ENCODE measurements around the gene BNC1.
A peak's percentile ranks its signal among the peaks of the same experiment; 100 is the strongest.
"Not testable (repeated sequence)": the region's sequence is repeated elsewhere in the genome, so short reads cannot be mapped to it uniquely, and the experiment has no call there.

BNC1 gene

GRCh38 chr15:83248151-83249029 is 36.1 kb downstream of the BNC1 start:
- peak; percentile 68 for DNase-seq

GRCh38 chr15:83243634-83244033 is 40.8 kb downstream of the BNC1 start:
- no peak for DNase-seq

- DNase-seq, result no peak
These were observed 54.2 kb downstream of the BNC1 start for GRCh38 chr15:83230242-83230641.

- DNase-seq, result no peak
These were observed 59.0 kb downstream of the BNC1 start for GRCh38 chr15:83225449-83225848.

- not testable (repeated sequence) for DNase-seq
These were observed 62.7 kb downstream of the BNC1 start for GRCh38 chr15:83221781-83222180.

GRCh38 chr15:83219026-83219425 is 65.4 kb downstream of the BNC1 start:
- DNase-seq, result peak; percentile 49

- no peak for DNase-seq
These were observed 69.2 kb downstream of the BNC1 start for GRCh38 chr15:83215306-83215705.

- no peak for DNase-seq
These were observed 73.8 kb downstream of the BNC1 start for GRCh38 chr15:83210619-83211018.

- DNase-seq, result peak; percentile 8
These were observed 75.1 kb downstream of the BNC1 start for GRCh38 chr15:83209333-83209732.

GRCh38 chr15:83208367-83208661 is 76.2 kb downstream of the BNC1 start:
- DNase-seq, result peak; percentile 66

- DNase-seq, result peak; percentile 47
These were observed 76.7 kb downstream of the BNC1 start, which contains the start of gene HDGFL3 for GRCh38 chr15:83207660-83208366. HDGFL3 (minus strand) TSS chr15:83207823; CDS start chr15:83207414, 409 bp downstream.

- DNase-seq, result peak; percentile 12
These were observed 77.3 kb downstream of the BNC1 start for GRCh38 chr15:83207009-83207659.

- DNase-seq, result peak; percentile 36
These were observed 77.9 kb downstream of the BNC1 start for GRCh38 chr15:83206526-83207008.

Measured in hematopoietic multipotent progenitor cell treated with erythropoietin and hydrocortisone succinate and interleukin-3 and kit ligand, for 8 days (in vitro differentiated cells).